Measurements from ENCODE around the gene COX14. TPM values are rescaled to one million over a fixed set of nuclear protein-coding genes. Genes with fewer than 3 reads are reported as not detected.
"Not testable (repeated sequence)": the region's sequence is repeated elsewhere in the genome, so short reads cannot be mapped to it uniquely, and the experiment has no call there.

Gene COX14
- total RNA-seq, 1 donor, result 34.3 TPM

DNA sequence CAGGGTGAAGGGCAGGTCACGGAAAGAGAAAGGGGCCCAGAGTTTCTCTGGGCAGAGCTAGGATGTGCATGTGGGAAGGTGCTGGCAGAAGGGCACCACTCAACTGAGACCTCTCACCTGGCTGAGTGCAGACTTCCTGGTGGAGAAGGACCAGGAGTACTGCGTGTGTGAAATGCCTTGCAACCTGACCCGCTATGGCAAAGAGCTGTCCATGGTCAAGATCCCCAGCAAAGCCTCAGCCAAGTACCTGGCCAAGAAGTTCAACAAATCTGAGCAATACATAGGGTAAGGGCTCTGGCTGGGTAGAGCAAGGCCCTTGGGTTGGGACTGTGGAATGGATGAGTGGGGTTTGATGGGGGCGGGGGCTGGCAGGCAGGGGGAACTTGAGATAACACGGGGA is 32.3 kb upstream of the COX14 start:
- H3K4me3 ChIP-seq (ENCODE audit: low read length), result no peak overlapping the region
- H3K9me3 ChIP-seq (ENCODE audit: low read depth, low read length), result no peaks in the 10 kb centered on the region
- peaks cover 7% of the 10 kb centered on the region for H3K4me1 ChIP-seq (ENCODE audit: insufficient read depth, low read length)
- H3K27me3 ChIP-seq (ENCODE audit: insufficient read depth, low read length), result no peaks in the 10 kb centered on the region

GRCh38 chr12:50081096-50081808 is 30.8 kb upstream of the COX14 start:
- Histone ChIP-seq H3K4me1 (ENCODE audit: insufficient read depth, low read length) (peaks cover 13% of the 10 kb centered on the region), H3K9me3 (ENCODE audit: low read depth, low read length) (no peaks in the 10 kb centered on the region), H3K4me3 (ENCODE audit: low read length) (no peak overlapping the region), H3K27me3 (ENCODE audit: insufficient read depth, low read length) (no peaks in the 10 kb centered on the region)

- peaks cover 13% of the 10 kb centered on the region for H3K4me1 ChIP-seq (ENCODE audit: insufficient read depth, low read length)
Measured at GRCh38 chr12:50082644-50083043, 29.4 kb upstream of the COX14 start.

DNA sequence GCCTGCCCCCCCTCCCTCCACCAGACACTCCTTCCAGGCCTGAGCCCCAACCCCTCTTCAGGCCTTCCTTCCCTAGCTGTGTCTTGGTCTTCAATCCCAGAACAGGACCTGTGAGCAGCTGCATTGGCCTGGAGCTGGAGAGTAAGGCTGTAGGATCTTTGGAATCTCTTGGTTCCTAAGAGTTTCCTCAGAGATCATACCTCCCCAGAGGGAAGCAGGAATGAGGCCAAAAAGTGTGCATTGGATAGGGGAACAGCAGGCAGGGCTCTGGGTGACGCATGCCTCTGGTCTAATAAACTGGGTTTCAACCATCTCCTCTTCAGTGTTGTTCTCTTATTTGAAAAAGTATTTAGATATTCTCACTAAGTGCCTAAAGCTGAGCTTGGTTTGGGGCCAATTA is 28.7 kb upstream of the COX14 start:
- H3K9me3 ChIP-seq (ENCODE audit: low read depth, low read length), result no peaks in the 10 kb centered on the region
- H3K4me3 ChIP-seq (ENCODE audit: low read length), result no peak overlapping the region
- no peaks in the 10 kb centered on the region for H3K27me3 ChIP-seq (ENCODE audit: insufficient read depth, low read length)
- peaks cover 13% of the 10 kb centered on the region for H3K4me1 ChIP-seq (ENCODE audit: insufficient read depth, low read length)

More at GRCh38 chr12:50082644-50083043, 29.4 kb upstream of the COX14 start:
- Histone ChIP-seq H3K4me3 (ENCODE audit: low read length) (no peak overlapping the region), H3K27me3 (ENCODE audit: insufficient read depth, low read length) (no peaks in the 10 kb centered on the region), H3K9me3 (ENCODE audit: low read depth, low read length) (no peaks in the 10 kb centered on the region)

GRCh38 chr12:50084409-50084774 is 27.6 kb upstream of the COX14 start:
- H3K9me3 ChIP-seq (ENCODE audit: low read depth, low read length); H3K27me3 ChIP-seq (ENCODE audit: insufficient read depth, low read length): not testable (repeated sequence)
- peak overlapping the region; percentile 69 for H3K4me3 ChIP-seq (ENCODE audit: low read length)
- H3K4me1 ChIP-seq (ENCODE audit: insufficient read depth, low read length), result peaks cover 13% of the 10 kb centered on the region

DNA sequence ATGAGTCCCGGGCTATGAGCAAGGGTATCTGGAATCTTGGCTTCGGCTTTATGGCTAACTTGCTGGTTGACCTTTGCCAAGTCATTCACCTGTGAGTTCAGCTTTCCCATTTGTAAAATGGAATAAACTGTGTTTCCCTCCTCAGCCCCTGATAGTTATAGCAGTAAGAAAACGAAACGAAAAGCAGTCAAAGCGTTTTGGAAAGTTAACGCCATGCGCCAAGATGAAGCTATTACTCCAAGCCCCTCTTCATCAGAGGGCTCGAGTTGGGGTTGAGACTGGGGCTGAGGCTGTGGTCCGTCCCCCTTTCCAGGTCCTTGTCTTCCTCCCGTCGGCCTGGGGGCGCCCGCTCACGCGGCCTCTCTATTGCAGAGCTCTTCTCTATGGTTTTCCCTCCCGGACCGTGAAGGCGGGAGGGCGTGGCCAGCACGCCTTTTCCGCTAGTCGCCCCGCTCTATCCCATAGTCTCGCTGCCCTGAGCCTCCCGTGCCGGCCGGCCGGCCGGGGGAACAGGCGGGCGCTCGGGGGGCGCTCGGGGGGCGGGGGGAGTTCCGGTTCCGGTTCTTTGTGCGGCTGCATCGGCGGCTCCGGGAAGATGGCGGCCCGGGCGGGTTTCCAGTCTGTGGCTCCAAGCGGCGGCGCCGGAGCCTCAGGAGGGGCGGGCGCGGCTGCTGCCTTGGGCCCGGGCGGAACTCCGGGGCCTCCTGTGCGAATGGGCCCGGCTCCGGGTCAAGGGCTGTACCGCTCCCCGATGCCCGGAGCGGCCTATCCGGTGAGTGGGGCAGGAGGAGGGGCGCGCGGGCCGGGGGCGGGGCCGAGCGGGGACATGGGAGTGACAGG is 27.0 kb upstream of the COX14 start, which contains the start of gene SMARCD1:
TSS of gene SMARCD1 (plus strand) at position 568 of the 840 bp plus-strand sequence. CDS start at position 596, 28 bp downstream.
- Histone ChIP-seq H3K4me1 (ENCODE audit: insufficient read depth, low read length) (peaks cover 13% of the 10 kb centered on the region), H3K27me3 (ENCODE audit: insufficient read depth, low read length) (no peaks in the 10 kb centered on the region), H3K4me3 (ENCODE audit: low read length) (peak within 1 kb of the TSS; percentile 69), H3K9me3 (ENCODE audit: low read depth, low read length) (no peaks in the 10 kb centered on the region)

GRCh38 chr12:50085615-50086072 is 26.4 kb upstream of the COX14 start:
- Histone ChIP-seq H3K27me3 (ENCODE audit: insufficient read depth, low read length) (no peaks in the 10 kb centered on the region), H3K4me1 (ENCODE audit: insufficient read depth, low read length) (peaks cover 13% of the 10 kb centered on the region), H3K4me3 (ENCODE audit: low read length) (no peak overlapping the region), H3K9me3 (ENCODE audit: low read depth, low read length) (no peaks in the 10 kb centered on the region)

- Histone ChIP-seq H3K27me3 (ENCODE audit: insufficient read depth, low read length) (no peaks in the 10 kb centered on the region), H3K4me1 (ENCODE audit: insufficient read depth, low read length) (peaks cover 13% of the 10 kb centered on the region), H3K9me3 (ENCODE audit: low read depth, low read length) (no peaks in the 10 kb centered on the region), H3K4me3 (ENCODE audit: low read length) (no peak overlapping the region)
Measured at GRCh38 chr12:50086148-50086547, 25.9 kb upstream of the COX14 start.

DNA sequence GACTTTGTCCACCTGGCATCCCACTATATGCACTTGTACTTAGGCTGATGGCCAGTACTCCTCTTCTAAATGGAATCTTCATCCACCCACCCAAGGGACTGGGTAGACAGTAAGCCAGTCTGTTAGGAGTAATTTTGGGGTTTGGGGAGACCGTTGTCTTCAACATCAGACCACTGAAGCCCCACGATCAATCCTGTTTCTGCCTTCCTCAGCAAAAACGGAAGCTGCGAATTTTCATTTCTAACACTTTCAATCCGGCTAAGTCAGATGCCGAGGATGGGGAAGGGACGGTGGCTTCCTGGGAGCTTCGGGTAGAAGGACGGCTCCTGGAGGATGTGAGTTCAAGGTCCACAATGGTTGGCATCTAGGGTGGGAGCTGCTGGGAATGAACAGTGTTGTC is 24.9 kb upstream of the COX14 start:
- no peak overlapping the region for H3K4me3 ChIP-seq (ENCODE audit: low read length)
- H3K27me3 ChIP-seq (ENCODE audit: insufficient read depth, low read length), result no peaks in the 10 kb centered on the region
- no peaks in the 10 kb centered on the region for H3K9me3 ChIP-seq (ENCODE audit: low read depth, low read length)
- H3K4me1 ChIP-seq (ENCODE audit: insufficient read depth, low read length), result peaks cover 13% of the 10 kb centered on the region

- H3K9me3 ChIP-seq (ENCODE audit: low read depth, low read length), result no peaks in the 10 kb centered on the region
- no peaks in the 10 kb centered on the region for H3K27me3 ChIP-seq (ENCODE audit: insufficient read depth, low read length)
- no peak overlapping the region for H3K4me3 ChIP-seq (ENCODE audit: low read length)
- peaks cover 13% of the 10 kb centered on the region for H3K4me1 ChIP-seq (ENCODE audit: insufficient read depth, low read length)
Measured at GRCh38 chr12:50087995-50088394, 24.0 kb upstream of the COX14 start.

- Histone ChIP-seq H3K9me3 (ENCODE audit: low read depth, low read length) (no peaks in the 10 kb centered on the region), H3K27me3 (ENCODE audit: insufficient read depth, low read length) (no peaks in the 10 kb centered on the region), H3K4me1 (ENCODE audit: insufficient read depth, low read length) (peaks cover 13% of the 10 kb centered on the region), H3K4me3 (ENCODE audit: low read length) (no peak overlapping the region)
Measured at GRCh38 chr12:50088577-50089335, 23.3 kb upstream of the COX14 start.

- H3K4me3 ChIP-seq (ENCODE audit: low read length), result no peak overlapping the region
- peaks cover 7% of the 10 kb centered on the region for H3K4me1 ChIP-seq (ENCODE audit: insufficient read depth, low read length)
- H3K27me3 ChIP-seq (ENCODE audit: insufficient read depth, low read length), result no peaks in the 10 kb centered on the region
- H3K9me3 ChIP-seq (ENCODE audit: low read depth, low read length), result no peaks in the 10 kb centered on the region
Measured at GRCh38 chr12:50089730-50090129, 22.3 kb upstream of the COX14 start.

- H3K27me3 ChIP-seq (ENCODE audit: insufficient read depth, low read length), result no peaks in the 10 kb centered on the region
- H3K9me3 ChIP-seq (ENCODE audit: low read depth, low read length), result no peaks in the 10 kb centered on the region
- peaks cover 6% of the 10 kb centered on the region for H3K4me1 ChIP-seq (ENCODE audit: insufficient read depth, low read length)
- no peak overlapping the region for H3K4me3 ChIP-seq (ENCODE audit: low read length)
Measured at GRCh38 chr12:50090391-50090790, 21.6 kb upstream of the COX14 start.

- no peak overlapping the region for H3K4me3 ChIP-seq (ENCODE audit: low read length)
Measured at GRCh38 chr12:50097952-50098351, 14.1 kb upstream of the COX14 start.

More at GRCh38 chr12:50097952-50098351, 14.1 kb upstream of the COX14 start:
- Histone ChIP-seq H3K4me1 (ENCODE audit: insufficient read depth, low read length) (no peaks in the 10 kb centered on the region), H3K27me3 (ENCODE audit: insufficient read depth, low read length) (no peaks in the 10 kb centered on the region), H3K9me3 (ENCODE audit: low read depth, low read length) (no peaks in the 10 kb centered on the region)

Measured in mononuclear cell (primary cell).